Chondrocyte (in vitro differentiated cells): ENCODE measurements around the gene CCDC7. TPM values are rescaled to one million over a fixed set of nuclear protein-coding genes. Genes with fewer than 3 reads are reported as not detected.
A peak's percentile ranks its signal among the peaks of the same experiment; 100 is the strongest.
"Not testable (repeated sequence)": the region's sequence is repeated elsewhere in the genome, so short reads cannot be mapped to it uniquely, and the experiment has no call there.

Experiments
- DNase-seq: peaks from one replicate; pipeline ENCODE4 v3.0.0; 2021; ENCODE audit warnings: mixed read lengths, low spot score
- H3K27ac Mint-ChIP-seq: one replicate; pipeline ENCODE4 v1.8.0; 2021; ENCODE audit warnings: mild to moderate bottlenecking, moderate library complexity, mixed read lengths; ENCODE audit not compliant: unreplicated experiment
- H3K27me3 Mint-ChIP-seq: 2 replicates; pipeline ENCODE4 v1.8.0; 2021; ENCODE audit warnings: low read depth, mixed read lengths
- H3K36me3 Mint-ChIP-seq: 2 replicates; pipeline ENCODE4 v1.8.0; 2021; ENCODE audit warnings: low read depth, mixed read lengths
- H3K4me1 Mint-ChIP-seq: 2 replicates; pipeline ENCODE4 v1.8.0; 2021; ENCODE audit warnings: low read depth, mild to moderate bottlenecking, mixed read lengths
- H3K4me3 Mint-ChIP-seq: one replicate; pipeline ENCODE4 v1.8.0; 2021; ENCODE audit warnings: mild to moderate bottlenecking, moderate library complexity, mixed read lengths; ENCODE audit not compliant: unreplicated experiment
- H3K9me3 Mint-ChIP-seq: 2 replicates; pipeline ENCODE4 v1.8.0; 2021; ENCODE audit warnings: low read depth, mixed read lengths
- total RNA-seq: library from RNA; stranded (reverse); gene quantifications from 3 replicates; pipeline ENCODE4 v1.2.1, GENCODE V29; 2021
- TF ChIP-seq, protein P1 (sequence below): fragments of 200-600 bp; sonication (generic); IDR thresholded peaks from 2 replicates; pipeline ENCODE4 v1.5.0; 2021; ENCODE audit warnings: antibody characterized with exemption, mild to moderate bottlenecking, moderate library complexity

CCDC7 gene
- total RNA-seq, 1 donor from 2014 or later = 7.0 TPM

DNA sequence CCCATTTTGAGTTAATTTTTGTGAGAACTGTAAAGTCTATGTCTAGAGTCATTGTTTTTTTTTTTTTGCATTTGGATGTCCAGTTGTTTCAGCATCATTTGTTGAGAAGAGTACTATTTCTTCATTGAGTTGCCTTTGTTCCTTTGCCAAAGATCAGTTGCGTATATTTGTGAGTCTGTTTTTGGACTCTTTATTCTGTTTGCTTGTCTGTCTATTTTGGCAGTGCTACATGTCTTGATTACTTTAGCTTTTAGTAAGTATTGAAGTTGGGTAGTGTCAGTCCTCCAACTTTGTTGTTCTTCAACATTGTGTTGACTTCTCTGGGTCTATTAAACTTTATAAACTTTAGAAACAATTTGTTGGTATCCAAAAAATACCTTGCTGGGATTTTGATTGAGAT is 31.6 kb downstream of the CCDC7 start:
- TF ChIP-seq, protein P1, sequence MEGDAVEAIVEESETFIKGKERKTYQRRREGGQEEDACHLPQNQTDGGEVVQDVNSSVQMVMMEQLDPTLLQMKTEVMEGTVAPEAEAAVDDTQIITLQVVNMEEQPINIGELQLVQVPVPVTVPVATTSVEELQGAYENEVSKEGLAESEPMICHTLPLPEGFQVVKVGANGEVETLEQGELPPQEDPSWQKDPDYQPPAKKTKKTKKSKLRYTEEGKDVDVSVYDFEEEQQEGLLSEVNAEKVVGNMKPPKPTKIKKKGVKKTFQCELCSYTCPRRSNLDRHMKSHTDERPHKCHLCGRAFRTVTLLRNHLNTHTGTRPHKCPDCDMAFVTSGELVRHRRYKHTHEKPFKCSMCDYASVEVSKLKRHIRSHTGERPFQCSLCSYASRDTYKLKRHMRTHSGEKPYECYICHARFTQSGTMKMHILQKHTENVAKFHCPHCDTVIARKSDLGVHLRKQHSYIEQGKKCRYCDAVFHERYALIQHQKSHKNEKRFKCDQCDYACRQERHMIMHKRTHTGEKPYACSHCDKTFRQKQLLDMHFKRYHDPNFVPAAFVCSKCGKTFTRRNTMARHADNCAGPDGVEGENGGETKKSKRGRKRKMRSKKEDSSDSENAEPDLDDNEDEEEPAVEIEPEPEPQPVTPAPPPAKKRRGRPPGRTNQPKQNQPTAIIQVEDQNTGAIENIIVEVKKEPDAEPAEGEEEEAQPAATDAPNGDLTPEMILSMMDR = no peak
- Mint-ChIP-seq H3K9me3 (peaks cover 22% of the 10 kb centered on the region), H3K4me1 (no peaks in the 10 kb centered on the region), H3K4me3 (no peak overlapping the region), H3K36me3 (peaks cover 35% of the 10 kb centered on the region), H3K27me3 (no peaks in the 10 kb centered on the region), H3K27ac (no peak overlapping the region)
- DNase-seq = no peak

DNA sequence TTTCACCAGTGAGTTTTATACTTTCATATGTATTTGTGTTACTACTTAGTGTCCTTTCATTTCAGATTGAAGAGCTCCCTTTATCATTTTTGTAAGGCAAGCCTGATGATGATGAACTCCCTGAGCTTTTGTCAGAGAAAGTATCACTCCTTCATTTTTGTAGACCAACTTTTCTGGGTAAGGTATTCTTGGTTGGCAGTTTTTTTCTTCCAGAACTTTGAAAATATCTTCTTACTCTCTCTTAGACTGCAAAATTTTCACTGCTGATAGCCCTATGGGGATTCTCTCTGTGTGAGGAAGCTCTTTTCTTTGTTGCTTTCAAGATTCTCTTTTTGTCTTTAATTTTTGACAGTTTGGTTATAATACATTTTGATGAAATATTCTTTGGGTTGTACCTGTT is 35.7 kb downstream of the CCDC7 start:
- DNase-seq = no peak
- Mint-ChIP-seq H3K4me1 (no peaks in the 10 kb centered on the region), H3K9me3 (peaks cover 35% of the 10 kb centered on the region), H3K36me3 (peaks cover 42% of the 10 kb centered on the region), H3K27me3 (no peaks in the 10 kb centered on the region), H3K27ac (no peak overlapping the region), H3K4me3 (no peak overlapping the region)
- TF ChIP-seq, protein P1 = no peak

DNA sequence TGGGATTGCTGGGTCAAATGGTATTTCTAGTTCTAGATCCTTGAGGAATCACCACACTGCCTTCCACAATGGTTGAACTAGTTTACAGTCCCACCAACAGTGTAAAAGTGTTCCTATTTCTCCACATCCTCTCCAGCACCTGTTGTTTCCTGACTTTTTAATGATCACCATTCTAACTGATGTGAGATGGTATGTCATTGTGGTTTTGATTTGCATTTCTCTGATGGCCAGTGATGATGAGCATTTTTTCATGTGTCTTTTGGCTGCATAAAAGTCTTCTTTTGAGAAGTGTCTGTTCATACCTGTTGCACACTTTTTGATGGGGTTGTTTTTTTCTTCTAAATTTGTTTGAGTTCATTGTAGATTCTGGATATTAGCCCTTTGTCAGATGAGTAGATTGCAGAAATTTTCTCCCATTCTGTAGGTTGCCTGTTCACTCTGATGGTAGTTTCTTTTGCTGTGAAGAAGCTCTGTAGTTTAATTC is 37.1 kb downstream of the CCDC7 start:
- H3K4me3 Mint-ChIP-seq, H3K27ac Mint-ChIP-seq, DNase-seq, H3K27me3 Mint-ChIP-seq, H3K4me1 Mint-ChIP-seq: not testable (repeated sequence)
- H3K9me3 Mint-ChIP-seq = peaks cover 33% of the 10 kb centered on the region
- peaks cover 43% of the 10 kb centered on the region for H3K36me3 Mint-ChIP-seq

- H3K27ac Mint-ChIP-seq, H3K27me3 Mint-ChIP-seq, DNase-seq, H3K4me3 Mint-ChIP-seq, H3K4me1 Mint-ChIP-seq: not testable (repeated sequence)
- Mint-ChIP-seq H3K9me3 (peaks cover 29% of the 10 kb centered on the region), H3K36me3 (peaks cover 41% of the 10 kb centered on the region)
These were observed 42.1 kb downstream of the CCDC7 start for GRCh38 chr10:32488038-32488437.

DNA sequence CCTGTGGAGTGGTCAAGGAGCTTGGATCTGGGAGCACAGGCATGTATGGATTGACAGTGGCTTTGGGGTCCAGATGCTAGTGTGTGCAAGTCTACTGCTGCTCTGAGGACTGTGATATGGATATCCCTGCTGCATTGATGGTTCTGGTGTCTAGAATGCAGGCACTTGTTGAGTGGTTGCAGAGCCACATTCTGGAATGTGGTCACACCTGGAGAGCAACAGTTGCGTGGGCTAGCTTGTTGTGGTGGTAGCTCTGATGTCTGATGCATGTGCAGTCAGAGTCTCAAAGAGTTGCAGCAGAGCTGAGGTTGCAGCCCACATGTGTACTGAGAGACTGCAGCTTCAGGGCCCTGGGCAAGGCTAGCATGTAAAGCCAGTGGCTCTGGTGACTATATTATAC is 43.2 kb downstream of the CCDC7 start:
- H3K4me1 Mint-ChIP-seq = peaks cover 8% of the 10 kb centered on the region
- H3K27me3 Mint-ChIP-seq = no peaks in the 10 kb centered on the region
- no peak overlapping the region for H3K27ac Mint-ChIP-seq
- TF ChIP-seq, protein P1 = no peak
- H3K9me3 Mint-ChIP-seq = peaks cover 24% of the 10 kb centered on the region
- H3K36me3 Mint-ChIP-seq = peaks cover 33% of the 10 kb centered on the region
- H3K4me3 Mint-ChIP-seq = no peak overlapping the region
- DNase-seq = no peak

GRCh38 chr10:32489901-32490300 is 44.0 kb downstream of the CCDC7 start:
- peaks cover 33% of the 10 kb centered on the region for H3K36me3 Mint-ChIP-seq
- H3K4me3 Mint-ChIP-seq = no peak overlapping the region
- no peak for DNase-seq
- no peak overlapping the region for H3K27ac Mint-ChIP-seq
- peaks cover 8% of the 10 kb centered on the region for H3K4me1 Mint-ChIP-seq
- H3K27me3 Mint-ChIP-seq = no peaks in the 10 kb centered on the region
- peaks cover 24% of the 10 kb centered on the region for H3K9me3 Mint-ChIP-seq
- TF ChIP-seq, protein P1 = no peak

- H3K27me3 Mint-ChIP-seq, H3K4me3 Mint-ChIP-seq, H3K27ac Mint-ChIP-seq, H3K4me1 Mint-ChIP-seq, DNase-seq, H3K9me3 Mint-ChIP-seq: not testable (repeated sequence)
- peaks cover 21% of the 10 kb centered on the region for H3K36me3 Mint-ChIP-seq
These were observed 48.6 kb downstream of the CCDC7 start for GRCh38 chr10:32494562-32494961.

- not testable (repeated sequence) for H3K4me3 Mint-ChIP-seq, H3K27me3 Mint-ChIP-seq, H3K27ac Mint-ChIP-seq, H3K4me1 Mint-ChIP-seq
- H3K9me3 Mint-ChIP-seq = peaks cover 23% of the 10 kb centered on the region
- peak; percentile 81 for DNase-seq
- peaks cover 28% of the 10 kb centered on the region for H3K36me3 Mint-ChIP-seq
These were observed 54.2 kb downstream of the CCDC7 start for GRCh38 chr10:32500136-32500535.
